HEK293 (cell line): ENCODE results near the gene BHLHA9.

Experiments
- CTCF ChIP-seq: fragments of 450-650 bp; formaldehyde crosslinking; IDR thresholded peaks from 2 replicates; pipeline ENCODE4 v1.5.1; 2016; ENCODE audit warnings: missing biosample characterization, missing genetic modification characterization
- KLF10 ChIP-seq: fragments of 450-650 bp; IDR thresholded peaks from 2 replicates; pipeline ENCODE4 v1.5.1; 2018; ENCODE audit warnings: missing biosample characterization, mild to moderate bottlenecking, missing genetic modification characterization
- PBX3 ChIP-seq: sonication (generic); formaldehyde crosslinking; IDR thresholded peaks from 2 replicates; pipeline ENCODE4 v1.8.1; 2022; ENCODE audit warnings: mild to moderate bottlenecking, moderate library complexity, missing genetic modification reagents
- SALL2 ChIP-seq: fragments of 450-650 bp; formaldehyde crosslinking; IDR thresholded peaks from 2 replicates; pipeline ENCODE4 v1.5.0; 2017; ENCODE audit warnings: missing biosample characterization, mild to moderate bottlenecking, missing genetic modification characterization, borderline replicate concordance
- SETDB1 ChIP-seq: IDR thresholded peaks from one replicate; pipeline ENCODE4 v1.6.1; 2017; ENCODE audit warnings: mild to moderate bottlenecking, low read length, moderate library complexity, mixed read lengths; ENCODE audit not compliant: insufficient read length
- TCF7L2 ChIP-seq: IDR thresholded peaks from 2 replicates; pipeline ENCODE4 v1.6.1; 2011; ENCODE audit warnings: low read depth, mild to moderate bottlenecking, inconsistent platforms, low read length, moderate library complexity, borderline replicate concordance
- ZNF121 ChIP-seq: fragments of 450-650 bp; formaldehyde crosslinking; IDR thresholded peaks from 2 replicates; pipeline ENCODE4 v1.5.1; 2016; ENCODE audit warnings: missing biosample characterization, missing genetic modification characterization
- ZNF416 ChIP-seq: fragments of 450-650 bp; formaldehyde crosslinking; IDR thresholded peaks from 2 replicates; pipeline ENCODE4 v1.5.1; 2016; ENCODE audit warnings: missing biosample characterization, missing genetic modification characterization
- ZNF629 ChIP-seq: fragments of 450-650 bp; formaldehyde crosslinking; IDR thresholded peaks from 2 replicates; pipeline ENCODE4 v1.5.1; 2017; ENCODE audit warnings: missing biosample characterization, missing genetic modification characterization
- ZNF660 ChIP-seq: fragments of 450-650 bp; IDR thresholded peaks from 2 replicates; pipeline ENCODE4 v1.5.1; 2018; ENCODE audit warnings: missing biosample characterization, mild to moderate bottlenecking, missing genetic modification characterization
- ZNF76 ChIP-seq: fragments of 450-650 bp; formaldehyde crosslinking; IDR thresholded peaks from 2 replicates; pipeline ENCODE4; 2016; ENCODE audit warnings: low read depth, missing biosample characterization, missing genetic modification characterization, borderline replicate concordance
- ZNF777 ChIP-seq: fragments of 450-650 bp; formaldehyde crosslinking; IDR thresholded peaks from 2 replicates; pipeline ENCODE4 v1.5.1; 2017; ENCODE audit warnings: missing biosample characterization, missing genetic modification characterization, borderline replicate concordance
- TF ChIP-seq, protein P1 (sequence below): fragments of 450-650 bp; formaldehyde crosslinking; IDR thresholded peaks from 2 replicates; pipeline ENCODE4 v1.5.1; 2016; ENCODE audit warnings: missing biosample characterization, missing genetic modification characterization
- TF ChIP-seq, protein P2 (sequence below): fragments of 450-650 bp; formaldehyde crosslinking; IDR thresholded peaks from 2 replicates; pipeline ENCODE4 v1.5.1; 2016; ENCODE audit warnings: missing biosample characterization, missing genetic modification characterization

DNA sequence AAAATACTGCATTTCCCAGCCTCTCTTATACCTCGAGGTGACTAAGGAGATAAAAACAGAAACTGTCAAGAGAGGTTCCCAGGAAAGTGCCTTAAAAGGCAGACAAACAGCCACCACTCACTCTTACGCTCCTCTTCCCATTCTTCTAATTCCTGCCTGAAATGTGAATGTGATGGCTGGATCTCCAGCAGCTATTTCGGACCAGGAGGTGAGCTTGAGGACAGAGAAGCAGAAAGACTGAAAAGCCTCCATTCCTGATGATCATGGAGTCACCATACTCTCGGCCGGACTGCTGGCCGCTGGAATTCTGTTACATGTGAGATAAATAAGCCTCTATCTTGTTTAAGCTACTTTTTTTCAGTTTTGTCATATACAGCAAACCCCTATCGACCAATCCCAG is 49.0 kb upstream of the BHLHA9 start:
- TF ChIP-seq CTCF (tag by site-specific recombination) = no peak
- TF ChIP-seq, protein P1, sequence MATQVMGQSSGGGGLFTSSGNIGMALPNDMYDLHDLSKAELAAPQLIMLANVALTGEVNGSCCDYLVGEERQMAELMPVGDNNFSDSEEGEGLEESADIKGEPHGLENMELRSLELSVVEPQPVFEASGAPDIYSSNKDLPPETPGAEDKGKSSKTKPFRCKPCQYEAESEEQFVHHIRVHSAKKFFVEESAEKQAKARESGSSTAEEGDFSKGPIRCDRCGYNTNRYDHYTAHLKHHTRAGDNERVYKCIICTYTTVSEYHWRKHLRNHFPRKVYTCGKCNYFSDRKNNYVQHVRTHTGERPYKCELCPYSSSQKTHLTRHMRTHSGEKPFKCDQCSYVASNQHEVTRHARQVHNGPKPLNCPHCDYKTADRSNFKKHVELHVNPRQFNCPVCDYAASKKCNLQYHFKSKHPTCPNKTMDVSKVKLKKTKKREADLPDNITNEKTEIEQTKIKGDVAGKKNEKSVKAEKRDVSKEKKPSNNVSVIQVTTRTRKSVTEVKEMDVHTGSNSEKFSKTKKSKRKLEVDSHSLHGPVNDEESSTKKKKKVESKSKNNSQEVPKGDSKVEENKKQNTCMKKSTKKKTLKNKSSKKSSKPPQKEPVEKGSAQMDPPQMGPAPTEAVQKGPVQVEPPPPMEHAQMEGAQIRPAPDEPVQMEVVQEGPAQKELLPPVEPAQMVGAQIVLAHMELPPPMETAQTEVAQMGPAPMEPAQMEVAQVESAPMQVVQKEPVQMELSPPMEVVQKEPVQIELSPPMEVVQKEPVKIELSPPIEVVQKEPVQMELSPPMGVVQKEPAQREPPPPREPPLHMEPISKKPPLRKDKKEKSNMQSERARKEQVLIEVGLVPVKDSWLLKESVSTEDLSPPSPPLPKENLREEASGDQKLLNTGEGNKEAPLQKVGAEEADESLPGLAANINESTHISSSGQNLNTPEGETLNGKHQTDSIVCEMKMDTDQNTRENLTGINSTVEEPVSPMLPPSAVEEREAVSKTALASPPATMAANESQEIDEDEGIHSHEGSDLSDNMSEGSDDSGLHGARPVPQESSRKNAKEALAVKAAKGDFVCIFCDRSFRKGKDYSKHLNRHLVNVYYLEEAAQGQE = no peak
- no peak for TF ChIP-seq ZNF629 (tag by site-specific recombination)
- TF ChIP-seq ZNF416 (tag by site-specific recombination) = no peak
- TF ChIP-seq SETDB1 = peak; percentile 78
- TF ChIP-seq PBX3 (CRISPR knock-in tag) = no peak
- no peak for TF ChIP-seq ZNF76 (tag by site-specific recombination)
- TF ChIP-seq TCF7L2 = no peak
- no peak for TF ChIP-seq ZNF121
- TF ChIP-seq, protein P2, sequence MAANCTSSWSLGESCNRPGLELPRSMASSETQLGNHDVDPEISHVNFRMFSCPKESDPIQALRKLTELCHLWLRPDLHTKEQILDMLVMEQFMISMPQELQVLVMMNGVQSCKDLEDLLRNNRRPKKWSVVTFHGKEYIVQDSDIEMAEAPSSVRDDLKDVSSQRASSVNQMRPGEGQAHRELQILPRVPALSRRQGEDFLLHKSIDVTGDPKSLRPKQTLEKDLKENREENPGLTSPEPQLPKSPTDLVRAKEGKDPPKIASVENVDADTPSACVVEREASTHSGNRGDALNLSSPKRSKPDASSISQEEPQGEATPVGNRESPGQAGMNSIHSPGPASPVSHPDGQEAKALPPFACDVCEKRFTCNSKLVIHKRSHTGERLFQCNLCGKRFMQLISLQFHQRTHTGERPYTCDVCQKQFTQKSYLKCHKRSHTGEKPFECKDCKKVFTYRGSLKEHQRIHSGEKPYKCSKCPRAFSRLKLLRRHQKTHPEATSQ (tag by site-specific recombination) = no peak
- no peak for TF ChIP-seq ZNF660
- TF ChIP-seq SALL2 = no peak
- TF ChIP-seq ZNF777 (tag by site-specific recombination) = no peak
- TF ChIP-seq KLF10 (tag by site-specific recombination) = no peak
